Urinary bladder (tissue), 4 donors: Measurements from ENCODE around the gene FBXO7. TPM values are rescaled to one million over a fixed set of nuclear protein-coding genes. Genes with fewer than 3 reads are reported as not detected.

Experiments
- DNase-seq: peaks from one replicate; pipeline ENCODE4 v3.0.0-alpha.2; 2015; ENCODE audit errors: extremely low spot score
- H3K27ac ChIP-seq: one replicate; pipeline ENCODE4 v1.5.1; 2013; ENCODE audit warnings: low read depth, mild to moderate bottlenecking, moderate library complexity
- H3K36me3 ChIP-seq: one replicate; pipeline ENCODE4 v1.6.1; 2013; ENCODE audit warnings: mild to moderate bottlenecking, moderate library complexity; ENCODE audit not compliant: insufficient read depth
- H3K4me1 ChIP-seq: one replicate; pipeline ENCODE4 v1.6.1; 2013; ENCODE audit warnings: mild to moderate bottlenecking, moderate library complexity; ENCODE audit not compliant: insufficient read depth
- H3K4me3 ChIP-seq: one replicate; pipeline ENCODE4 v1.5.1; 2013; ENCODE audit warnings: low read depth, low read length
- WGBS: extraction: QIAGEN DNeasy Blood & Tissue Kit; methylation state at CpG from one replicate; pipeline ENCODE4 v1.1.7; 2013; 5-methylcytosine and 5-hydroxymethylcytosine counted together
- polyA plus RNA-seq: library from polyadenylated mRNA; stranded (reverse); fragments of 200-250 nt; gene quantifications from one replicate; pipeline ENCODE4 v1.2.3, GENCODE V29; 2013
- total RNA-seq: library from RNA; depleted of rRNA; stranded (reverse); fragments of >200 nt; gene quantifications from one replicate; pipeline ENCODE4 v1.2.3, GENCODE V29; 2014
- donor health status: healthy with polysubstance abuse.
- donor health status: healthy.

FBXO7 gene
- total and polyA plus RNA-seq, 2 donors, result 67.9 to 88.1 TPM

DNA sequence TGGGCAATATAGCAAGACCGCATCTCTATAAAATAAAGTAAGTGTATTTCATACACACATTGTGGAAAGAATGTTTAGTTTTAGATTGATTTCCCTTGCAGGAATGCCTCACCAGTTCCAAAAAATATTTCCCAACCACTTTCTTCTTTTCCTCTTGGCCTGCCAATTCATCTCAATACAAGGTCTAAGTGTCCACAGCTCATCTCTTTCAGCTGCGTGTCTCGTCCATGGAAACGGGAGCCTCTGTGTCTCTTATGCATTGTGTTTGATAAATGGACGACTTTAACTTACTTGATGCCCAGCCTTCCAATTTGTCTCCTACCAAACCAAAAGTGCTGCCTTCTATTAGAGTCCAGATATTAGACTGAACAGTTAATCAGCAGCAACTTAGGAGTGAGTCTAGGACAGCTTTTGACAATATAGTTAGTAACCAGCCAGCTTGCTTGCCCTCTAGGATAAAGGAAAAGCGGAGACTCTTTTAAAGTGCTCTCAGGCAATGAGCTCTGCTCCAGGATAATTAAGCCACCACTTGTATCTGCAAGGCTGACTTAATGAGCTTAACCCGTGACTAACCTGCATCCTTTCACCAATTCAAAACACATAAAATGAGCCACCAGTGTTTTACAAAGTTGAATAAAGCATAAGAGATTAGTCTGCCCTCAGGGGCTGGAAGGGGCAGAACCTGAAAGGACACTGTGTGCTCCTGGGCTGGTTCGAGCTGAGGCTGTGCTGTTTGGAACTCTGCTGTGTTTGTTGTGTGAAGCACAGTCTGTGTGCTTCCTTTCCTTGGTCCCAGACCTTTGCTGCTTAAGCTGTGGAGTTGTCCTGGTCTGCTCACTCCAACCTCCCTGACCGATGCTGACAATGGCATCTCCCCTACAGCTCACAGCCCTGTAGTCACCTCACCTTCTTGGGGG lies 27.5 kb downstream of the FBXO7 start:
- WGBS, result 59% methylated on average over 9 of the region's 9 CpGs
- Histone ChIP-seq H3K27ac (no peak overlapping the region), H3K4me3 (no peak overlapping the region), H3K36me3 (no peaks in the 10 kb centered on the region), H3K4me1 (no peaks in the 10 kb centered on the region)
- no peak for DNase-seq

DNA sequence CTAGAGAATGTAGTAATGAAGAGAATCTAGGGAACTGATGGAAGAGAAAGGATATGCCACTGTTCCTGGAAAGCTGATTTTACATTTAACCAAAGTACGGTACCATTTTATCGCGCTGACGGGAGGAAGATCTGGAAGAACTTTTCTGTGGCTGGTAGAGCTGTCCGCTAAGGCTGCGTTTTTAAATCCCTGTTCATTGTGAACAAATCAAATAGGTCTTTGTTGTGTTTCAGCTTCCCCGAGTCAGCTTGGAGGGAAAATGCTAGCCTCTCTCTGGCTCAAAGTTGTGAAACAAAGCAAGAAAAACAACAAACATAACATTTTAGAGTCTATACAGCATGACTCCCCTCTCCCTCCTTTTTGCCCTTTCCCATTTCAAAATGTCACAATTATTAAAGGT lies 34.4 kb downstream of the FBXO7 start:
- H3K4me3 ChIP-seq, result no peak overlapping the region
- H3K36me3 ChIP-seq, result no peaks in the 10 kb centered on the region
- DNase-seq, result no peak
- no peak overlapping the region for H3K27ac ChIP-seq
- H3K4me1 ChIP-seq, result no peaks in the 10 kb centered on the region
- WGBS, result 89% methylated on average over 7 of the region's 7 CpGs

DNA sequence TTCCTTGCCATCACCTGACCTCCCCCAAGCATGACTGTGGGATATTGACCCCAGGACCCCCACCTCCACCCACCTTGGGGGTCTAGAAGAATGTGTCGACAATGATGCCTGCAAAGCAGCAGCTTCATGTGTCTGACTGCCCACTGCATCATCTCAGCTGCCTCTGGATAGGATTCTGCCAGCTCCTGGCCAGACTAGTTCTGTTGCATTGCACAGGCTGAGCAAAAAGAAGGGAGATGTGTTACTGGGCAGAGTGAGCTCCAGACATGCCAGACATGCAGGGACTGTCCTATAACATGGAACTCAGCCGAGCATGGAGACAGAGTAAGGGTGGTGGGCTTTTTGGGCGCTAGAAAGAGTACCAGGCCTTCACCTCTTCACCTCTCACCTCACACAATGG lies 36.7 kb downstream of the FBXO7 start:
- WGBS, result 64% methylated on average over 3 of the region's 3 CpGs
- H3K36me3 ChIP-seq, result no peaks in the 10 kb centered on the region
- no peaks in the 10 kb centered on the region for H3K4me1 ChIP-seq
- no peak for DNase-seq
- H3K27ac ChIP-seq, result no peak overlapping the region
- H3K4me3 ChIP-seq, result no peak overlapping the region

DNA sequence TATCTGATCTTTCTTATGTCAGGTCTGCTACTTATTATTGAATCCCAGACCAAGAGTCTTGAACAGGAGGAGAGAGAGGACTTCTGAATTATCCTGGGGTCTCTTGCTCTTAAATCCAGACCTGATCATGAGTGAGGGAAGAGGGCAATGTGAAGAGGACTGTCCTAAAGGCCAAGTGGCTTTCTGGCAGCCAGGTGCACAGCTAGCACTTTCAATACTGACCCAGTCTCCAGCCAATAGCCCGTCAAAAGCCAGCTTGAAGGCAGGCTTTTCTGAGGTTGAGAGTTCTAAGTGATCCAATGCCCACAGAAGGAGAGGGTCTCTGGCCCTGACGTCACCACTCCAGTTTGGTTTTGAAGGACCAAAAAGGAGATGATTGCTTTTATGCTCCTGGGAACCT lies 37.2 kb downstream of the FBXO7 start:
- H3K36me3 ChIP-seq, result no peaks in the 10 kb centered on the region
- no peaks in the 10 kb centered on the region for H3K4me1 ChIP-seq
- no peak overlapping the region for H3K27ac ChIP-seq
- DNase-seq, result no peak
- WGBS, result 75% methylated on average over 2 of the region's 2 CpGs
- H3K4me3 ChIP-seq, result no peak overlapping the region

DNA sequence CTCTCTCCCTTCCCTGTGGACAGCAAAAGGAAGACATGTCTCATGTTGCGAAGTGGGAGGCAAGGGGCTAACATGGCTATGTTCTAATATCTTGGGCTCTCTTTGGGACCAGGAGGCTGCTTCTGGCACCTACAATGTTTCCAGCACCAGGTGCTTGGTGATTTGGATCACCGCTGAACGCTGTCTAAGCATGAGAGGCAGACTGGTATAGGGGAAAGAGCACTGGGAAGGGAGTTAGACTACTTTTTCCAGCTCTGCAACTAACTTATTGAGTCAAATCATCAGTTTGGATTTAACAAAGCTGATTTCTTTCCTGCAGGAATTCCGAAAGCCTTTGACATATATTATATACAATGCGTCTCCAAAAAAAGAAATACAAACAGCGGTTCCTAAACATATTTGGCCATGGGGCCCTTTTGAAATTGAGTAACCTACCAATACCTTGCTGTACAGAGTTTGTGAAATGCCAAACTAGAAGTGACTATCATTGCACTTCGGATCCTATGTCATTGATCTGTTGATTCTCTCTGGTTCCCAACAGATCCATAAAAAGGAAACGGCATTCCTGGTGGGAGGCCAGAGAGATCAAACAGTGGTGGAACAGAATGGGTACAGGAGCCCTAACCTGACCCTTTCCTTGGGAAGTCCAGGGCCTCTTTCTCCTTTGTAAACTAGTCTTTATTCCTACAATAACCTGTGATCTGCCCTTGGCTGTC lies 37.8 kb downstream of the FBXO7 start:
- Histone ChIP-seq H3K4me3 (no peak overlapping the region), H3K27ac (no peak overlapping the region), H3K4me1 (no peaks in the 10 kb centered on the region), H3K36me3 (no peaks in the 10 kb centered on the region)
- WGBS, result 88% methylated on average over 8 of the region's 8 CpGs
- no peak for DNase-seq

DNA sequence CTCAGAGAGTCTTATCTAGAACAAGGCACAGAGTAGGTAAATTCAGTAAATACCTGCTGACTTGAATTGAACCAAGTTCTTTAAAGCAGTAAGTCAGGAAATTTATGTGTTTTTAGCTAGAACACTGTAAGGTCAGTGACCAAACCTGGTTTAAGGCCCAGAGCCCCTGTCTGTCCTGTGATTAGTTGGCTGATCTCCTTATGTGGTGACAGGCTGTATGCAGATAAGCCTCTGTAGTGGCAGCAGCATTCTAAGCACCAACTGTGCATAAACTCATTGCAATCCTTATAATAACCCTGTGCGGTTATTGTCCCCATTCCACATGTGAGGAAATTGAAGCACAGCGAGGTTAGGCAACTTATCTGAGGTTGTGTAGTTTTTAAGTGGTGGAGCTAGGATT lies 40.5 kb downstream of the FBXO7 start:
- Histone ChIP-seq H3K4me1 (no peaks in the 10 kb centered on the region), H3K36me3 (no peaks in the 10 kb centered on the region), H3K27ac (no peak overlapping the region), H3K4me3 (no peak overlapping the region)
- DNase-seq, result no peak
- WGBS, result 96% methylated on average over 2 of the region's 2 CpGs

DNA sequence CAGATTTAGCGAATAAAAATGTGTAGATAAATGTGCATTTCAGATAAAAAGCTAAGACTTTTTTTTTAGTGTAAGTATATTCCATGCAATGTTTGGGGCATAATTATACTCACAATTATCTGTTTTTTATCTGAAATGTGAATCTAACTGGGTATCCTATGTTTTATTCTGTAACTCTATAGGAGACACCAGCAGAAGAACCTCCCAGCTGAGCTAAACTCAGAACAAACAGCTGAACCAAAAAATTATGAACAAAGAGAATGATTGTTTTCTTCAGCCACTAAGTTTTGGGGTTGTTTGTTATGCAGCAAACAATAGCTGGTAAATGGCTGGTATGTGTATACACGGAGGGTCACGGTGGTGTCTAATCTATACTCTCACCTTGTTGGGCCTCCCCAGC lies 42.9 kb downstream of the FBXO7 start:
- H3K4me3 ChIP-seq, result no peak overlapping the region
- H3K36me3 ChIP-seq, result no peaks in the 10 kb centered on the region
- no peaks in the 10 kb centered on the region for H3K4me1 ChIP-seq
- H3K27ac ChIP-seq, result no peak overlapping the region
- no peak for DNase-seq
- 92% methylated on average over 3 of the region's 3 CpGs for WGBS

DNA sequence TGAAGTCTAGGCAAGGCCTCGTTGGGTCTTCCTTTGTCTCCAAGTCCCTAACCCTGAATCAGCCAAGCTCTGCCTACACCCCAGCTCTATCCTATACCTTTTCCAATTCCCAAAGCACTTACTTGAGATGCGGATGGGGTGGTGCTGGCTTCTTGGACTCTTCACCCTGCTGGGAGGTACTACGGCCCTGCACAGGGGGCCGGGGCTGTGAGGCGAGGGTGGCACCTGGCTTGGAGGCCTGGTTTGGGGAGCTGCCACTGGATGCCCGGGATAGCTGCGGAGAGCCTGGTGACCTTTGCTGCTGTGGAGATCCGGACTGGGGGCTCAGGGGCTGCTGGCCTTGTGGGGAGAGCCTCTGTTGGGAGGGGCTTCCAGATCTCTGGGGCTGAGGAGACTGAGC lies 43.3 kb downstream of the FBXO7 start:
- no peak for DNase-seq
- H3K4me3 ChIP-seq, result no peak overlapping the region
- H3K4me1 ChIP-seq, result no peaks in the 10 kb centered on the region
- no peaks in the 10 kb centered on the region for H3K36me3 ChIP-seq
- 97% methylated on average over 8 of the region's 8 CpGs for WGBS
- H3K27ac ChIP-seq, result no peak overlapping the region

DNA sequence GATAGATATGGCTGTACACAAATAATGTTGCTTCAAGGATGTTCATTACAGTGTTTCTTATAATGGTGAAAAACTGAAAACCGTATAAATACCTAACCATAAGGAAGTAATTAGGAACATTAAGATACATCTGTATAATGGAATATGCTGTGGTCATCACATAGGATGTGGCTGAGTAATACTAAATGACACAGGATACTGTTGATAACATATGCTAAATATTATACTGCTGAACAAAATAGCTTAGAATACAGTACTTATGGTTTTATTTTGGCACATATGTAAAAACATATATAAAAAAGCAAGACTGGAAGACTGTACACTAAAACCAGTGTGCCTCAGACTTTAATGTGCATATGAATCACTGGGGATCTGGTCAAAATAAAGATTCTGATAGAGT lies 43.8 kb downstream of the FBXO7 start:
- Histone ChIP-seq H3K27ac (no peak overlapping the region), H3K4me1 (no peaks in the 10 kb centered on the region), H3K36me3 (no peaks in the 10 kb centered on the region), H3K4me3 (no peak overlapping the region)
- 77% methylated on average over 1 of the region's 1 CpG for WGBS
- DNase-seq, result no peak

DNA sequence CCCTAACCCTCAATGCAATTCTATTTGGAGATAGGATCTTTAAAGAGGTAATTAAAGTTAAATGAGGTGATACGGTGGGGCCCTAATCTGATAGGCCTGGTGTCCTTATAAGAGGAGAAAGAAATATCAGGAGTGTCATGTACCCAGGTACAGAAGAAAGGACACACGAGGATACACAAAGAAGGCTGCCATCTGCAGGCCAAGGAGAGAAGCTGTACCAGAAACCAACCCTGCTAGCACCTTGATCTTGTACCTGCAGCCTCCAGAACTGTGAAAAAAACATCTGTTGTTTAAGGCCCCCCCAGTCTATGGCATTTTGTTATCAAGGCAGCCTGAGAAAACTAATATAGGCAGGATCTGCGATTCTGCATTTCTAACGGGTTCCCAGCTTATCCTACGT lies 44.2 kb downstream of the FBXO7 start:
- WGBS, result 82% methylated on average over 5 of the region's 5 CpGs
- H3K4me1 ChIP-seq, result no peaks in the 10 kb centered on the region
- no peaks in the 10 kb centered on the region for H3K36me3 ChIP-seq
- DNase-seq, result no peak
- no peak overlapping the region for H3K27ac ChIP-seq
- H3K4me3 ChIP-seq, result no peak overlapping the region

DNA sequence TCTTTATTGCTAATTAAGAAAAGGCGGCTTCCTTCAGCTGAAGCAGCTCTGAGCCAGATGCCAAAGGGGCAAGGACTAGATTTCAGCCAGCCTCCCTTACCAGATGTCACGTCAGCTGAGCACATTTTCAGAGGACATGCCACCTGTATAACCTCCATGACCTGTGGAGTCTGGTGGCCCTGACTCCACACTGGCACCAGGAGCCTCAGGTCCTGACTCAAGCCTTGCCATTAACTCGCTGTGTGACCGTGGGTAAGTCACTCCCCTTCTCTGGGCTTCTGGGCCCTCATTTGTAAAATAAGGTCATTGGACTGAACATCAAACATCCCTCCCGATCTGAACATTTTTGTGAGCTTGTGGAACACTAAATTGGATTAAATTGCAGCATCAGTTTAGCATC lies 46.0 kb downstream of the FBXO7 start:
- Histone ChIP-seq H3K36me3 (no peaks in the 10 kb centered on the region), H3K4me3 (no peak overlapping the region), H3K4me1 (no peaks in the 10 kb centered on the region), H3K27ac (no peak overlapping the region)
- 84% methylated on average over 5 of the region's 5 CpGs for WGBS
- DNase-seq, result no peak

DNA sequence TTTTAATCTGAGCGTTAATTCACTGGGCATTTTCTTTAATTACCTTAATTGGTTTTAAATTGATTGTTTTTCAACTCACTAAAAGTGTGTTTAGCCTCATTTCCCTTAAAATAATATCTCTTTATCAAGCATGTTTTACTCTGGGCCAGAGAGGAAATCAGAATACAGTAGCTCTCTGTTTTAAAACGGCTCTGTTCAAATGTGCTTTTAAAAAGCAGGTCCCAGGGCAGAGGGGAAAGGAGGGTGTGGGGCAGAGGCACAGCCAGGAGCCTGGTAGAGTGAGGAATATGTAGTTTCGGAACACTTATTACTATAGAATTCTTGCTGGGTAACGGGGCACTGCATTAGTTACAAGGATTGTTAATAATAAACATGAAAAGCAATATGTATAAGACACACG lies 47.6 kb downstream of the FBXO7 start:
- Histone ChIP-seq H3K4me3 (no peak overlapping the region), H3K36me3 (no peaks in the 10 kb centered on the region), H3K4me1 (no peaks in the 10 kb centered on the region), H3K27ac (no peak overlapping the region)
- WGBS, result 67% methylated on average over 5 of the region's 5 CpGs
- no peak for DNase-seq

DNA sequence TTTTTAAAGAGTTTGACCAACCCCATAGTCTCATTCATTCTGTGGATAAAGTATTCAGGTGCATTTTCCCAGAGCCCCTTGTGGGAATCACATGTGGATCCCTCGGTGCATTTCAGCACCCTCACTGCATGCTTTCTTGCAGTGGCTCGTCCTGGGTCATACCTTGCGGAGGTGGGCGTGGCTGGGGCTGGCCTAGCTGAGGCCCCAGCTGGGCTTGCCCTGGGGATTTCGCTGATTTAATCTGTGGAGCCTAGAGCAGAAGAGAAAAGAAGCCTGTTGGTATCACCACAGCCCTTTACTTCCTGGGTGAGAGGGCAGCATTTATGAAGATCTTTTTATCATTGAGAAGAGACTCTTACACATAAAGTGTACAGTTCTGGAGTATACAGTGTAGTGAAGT lies 53.1 kb downstream of the FBXO7 start:
- no peaks in the 10 kb centered on the region for H3K36me3 ChIP-seq
- WGBS, result 70% methylated on average over 5 of the region's 5 CpGs
- no peaks in the 10 kb centered on the region for H3K4me1 ChIP-seq
- no peak overlapping the region for H3K27ac ChIP-seq
- no peak overlapping the region for H3K4me3 ChIP-seq
- no peak for DNase-seq

DNA sequence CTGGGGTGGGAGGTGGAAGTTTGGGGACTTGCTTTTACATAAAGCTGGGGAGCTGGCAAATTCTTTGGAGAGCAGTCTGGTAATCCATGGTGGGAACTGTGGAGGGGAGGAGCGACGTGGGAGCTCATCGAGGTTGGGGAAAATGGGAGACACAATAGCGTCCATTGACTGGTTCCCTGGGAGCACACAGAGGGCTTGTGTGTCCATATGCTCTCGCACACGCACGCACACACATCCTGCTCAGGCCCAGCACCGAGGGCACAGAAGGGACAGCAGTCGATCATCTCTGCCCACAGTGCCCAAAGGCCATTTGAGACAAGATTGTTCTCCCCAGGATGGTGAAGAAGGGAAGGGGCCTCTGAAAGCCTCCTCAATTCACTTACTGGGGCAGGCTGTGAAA lies 53.7 kb downstream of the FBXO7 start:
- WGBS, result 88% methylated on average over 9 of the region's 9 CpGs
- H3K27ac ChIP-seq, result no peak overlapping the region
- no peaks in the 10 kb centered on the region for H3K36me3 ChIP-seq
- no peak overlapping the region for H3K4me3 ChIP-seq
- no peak for DNase-seq
- no peaks in the 10 kb centered on the region for H3K4me1 ChIP-seq
